SK-N-SH (cell line): ENCODE results near the gene CDC25A. TPM values are rescaled to one million over a fixed set of nuclear protein-coding genes. Genes with fewer than 3 reads are reported as not detected.

Experiments
- CTCF ChIA-PET: fragments of 300-600, 350-600 bp; formaldehyde crosslinking; extraction: SDS; loops from one replicate; lab custom pipeline; 2021; lab: Yijun Ruan, JAX
- POLR2A ChIA-PET: fragments of 350-600 bp; sonication (Branson Sonifier 250); formaldehyde crosslinking; extraction: SDS; loops from one replicate; lab custom pipeline; 2020; ENCODE audit warnings: antibody characterized with exemption, inconsistent platforms; lab: Yijun Ruan, JAX
- DNase-seq: peaks from one replicate; pipeline ENCODE4 v3.0.0; 2012
- H2AFZ ChIP-seq: fragments of 200-600 bp; sonication (generic); 2 replicates; pipeline ENCODE4 v1.8.1; 2016; ENCODE audit warnings: antibody characterized with exemption, mild to moderate bottlenecking, low read depth
- H3F3A ChIP-seq: fragments of 200-600 bp; sonication (generic); replicated peaks from 2 replicates; pipeline ENCODE3; 2016; ENCODE audit warnings: antibody characterized with exemption, mild to moderate bottlenecking; ENCODE audit not compliant: insufficient read depth
- H3K27ac ChIP-seq, 2 experiments: fragments of 200-500 bp in 1 of 2; fragments of 200-600 bp in 1 of 2; sonication (Bioruptor generic) in 1 of 2; sonication (generic), shearing (Covaris generic) in 1 of 2; 2 replicates each; pipeline versions ENCODE4 v1.5.1 to v1.6.1; 2014 to 2016; ENCODE audit warnings: low read depth in 2 of 2, inconsistent platforms in 1 of 2, low read length in 1 of 2, mild to moderate bottlenecking in 1 of 2, mixed read lengths in 1 of 2
- H3K27me3 ChIP-seq: fragments of 200-600 bp; sonication (generic), shearing (Covaris generic); 2 replicates; pipeline ENCODE4 v1.6.1; 2016; ENCODE audit warnings: mixed run types; ENCODE audit not compliant: insufficient read depth
- H3K36me3 ChIP-seq, 2 experiments: fragments of 200-500 bp in 1 of 2; fragments of 200-600 bp in 1 of 2; sonication (Bioruptor generic) in 1 of 2; sonication (generic) in 1 of 2; replicated peaks in 1 of 2; 2 replicates each; pipeline versions ENCODE3 to v1.5.1; 2014 to 2016; ENCODE audit warnings: low read length in 1 of 2, mild to moderate bottlenecking in 1 of 2; ENCODE audit not compliant: insufficient read depth in 2 of 2, control insufficient read depth in 1 of 2
- H3K4me1 ChIP-seq, 2 experiments: fragments of 200-500 bp in 1 of 2; fragments of 200-600 bp in 1 of 2; sonication (Bioruptor generic) in 1 of 2; sonication (generic), shearing (Covaris generic) in 1 of 2; 2 replicates each; pipeline versions ENCODE4 v1.5.1 to v1.6.1; 2014 to 2016; ENCODE audit warnings: low read depth in 1 of 2, low read length in 1 of 2, mixed run types in 1 of 2; ENCODE audit not compliant: insufficient read depth in 2 of 2, control insufficient read depth in 1 of 2
- H3K4me2 ChIP-seq: fragments of 200-600 bp; sonication (generic), shearing (Covaris generic); 2 replicates; pipeline ENCODE4 v1.6.1; 2017; ENCODE audit warnings: mixed run types
- H3K4me3 ChIP-seq, 2 experiments: fragments of 200-500 bp in 1 of 2; fragments of 200-600 bp in 1 of 2; sonication (Bioruptor generic) in 1 of 2; sonication (generic), shearing (Covaris generic) in 1 of 2; 2 replicates each; pipeline versions ENCODE4 v1.5.1 to v1.8.1; 2014 to 2016; ENCODE audit warnings: low read depth in 2 of 2, inconsistent platforms in 1 of 2, low read length in 1 of 2, mild to moderate bottlenecking in 1 of 2, mixed read lengths in 1 of 2, moderate library complexity in 1 of 2
- H3K79me2 ChIP-seq: fragments of 200-600 bp; sonication (generic); 2 replicates; pipeline ENCODE4 v1.8.1; 2017; ENCODE audit warnings: mild to moderate bottlenecking; ENCODE audit not compliant: insufficient read depth
- H3K9ac ChIP-seq: fragments of 200-600 bp; sonication (generic); 2 replicates; pipeline ENCODE4 v1.6.1; 2017; ENCODE audit warnings: mixed run types
- H3K9me2 ChIP-seq: fragments of 200-600 bp; sonication (generic); 2 replicates; pipeline ENCODE4 v1.6.1; 2017; ENCODE audit warnings: mixed run types
- H3K9me3 ChIP-seq: fragments of 200-600 bp; sonication (generic); 2 replicates; pipeline ENCODE4 v1.6.1; 2017; ENCODE audit warnings: mixed run types, mild to moderate bottlenecking, moderate library complexity
- H4K20me1 ChIP-seq: fragments of 200-600 bp; sonication (generic); 2 replicates; pipeline ENCODE4 v1.6.1; 2017; ENCODE audit warnings: mild to moderate bottlenecking, mixed run types; ENCODE audit not compliant: insufficient read depth
- CHD2 ChIP-seq: fragments of 150-350 bp; IDR thresholded peaks from 2 replicates; pipeline ENCODE4 v1.6.1; 2018; ENCODE audit warnings: low read length; ENCODE audit not compliant: partially characterized antibody
- CTCF ChIP-seq: fragments of 200-600 bp; sonication (generic); IDR thresholded peaks from 2 replicates; pipeline ENCODE4 v1.6.1; 2017; ENCODE audit warnings: antibody characterized with exemption, mild to moderate bottlenecking, moderate library complexity
- EP300 ChIP-seq, 2 experiments: IDR thresholded peaks; 2 replicates each; pipeline versions ENCODE4 v1.4.0 to v1.6.1; 2012; ENCODE audit warnings: borderline replicate concordance in 1 of 2, low read depth in 1 of 2, low read length in 1 of 2
- FOSL2 ChIP-seq: IDR thresholded peaks from 2 replicates; pipeline ENCODE4 v1.4.0; 2012; ENCODE audit warnings: low read depth, mild to moderate bottlenecking, moderate library complexity, borderline replicate concordance
- FOXJ3 ChIP-seq: sonication (generic); formaldehyde crosslinking; IDR thresholded peaks from 2 replicates; pipeline ENCODE4 v1.5.1; 2020; ENCODE audit warnings: mild to moderate bottlenecking, missing genetic modification reagents
- FOXM1 ChIP-seq: IDR thresholded peaks from 2 replicates; pipeline ENCODE4 v1.4.0; 2012; ENCODE audit warnings: low read depth, mild to moderate bottlenecking
- GABPA ChIP-seq: IDR thresholded peaks from 2 replicates; pipeline ENCODE4 v1.4.0; 2012; ENCODE audit warnings: low read depth, mild to moderate bottlenecking
- GATA2 ChIP-seq: sonication (generic); formaldehyde crosslinking; IDR thresholded peaks from 2 replicates; pipeline ENCODE4 v1.5.0; 2020; ENCODE audit warnings: mild to moderate bottlenecking, missing genetic modification reagents
- JUND ChIP-seq: IDR thresholded peaks from 2 replicates; pipeline ENCODE4 v1.4.0; 2012
- MEF2A ChIP-seq: IDR thresholded peaks from 2 replicates; pipeline ENCODE4 v1.4.0; 2012; ENCODE audit warnings: low read depth, borderline replicate concordance
- NFIC ChIP-seq: IDR thresholded peaks from 2 replicates; pipeline ENCODE4 v1.4.0; 2012; ENCODE audit warnings: borderline replicate concordance
- NRF1 ChIP-seq: IDR thresholded peaks from 2 replicates; pipeline ENCODE4 v1.6.1; 2012; ENCODE audit warnings: low read depth, mild to moderate bottlenecking, low read length
- PBX3 ChIP-seq: IDR thresholded peaks from 2 replicates; pipeline ENCODE4; 2012
- RCOR1 ChIP-seq: fragments of 150-350 bp; IDR thresholded peaks from 2 replicates; pipeline ENCODE4 v1.6.1; 2017; ENCODE audit warnings: antibody characterized with exemption, low read length
- RXRA ChIP-seq: IDR thresholded peaks from 2 replicates; pipeline ENCODE4 v1.4.0; 2012; ENCODE audit warnings: low read depth, mild to moderate bottlenecking, borderline replicate concordance
- SIN3A ChIP-seq: IDR thresholded peaks from 2 replicates; pipeline ENCODE4 v1.6.1; 2012; ENCODE audit warnings: low read depth, mild to moderate bottlenecking, low read length, moderate library complexity, borderline replicate concordance
- TCF12 ChIP-seq: IDR thresholded peaks from 2 replicates; pipeline ENCODE4 v1.4.0; 2012
- TEAD4 ChIP-seq: IDR thresholded peaks from 2 replicates; pipeline ENCODE4 v1.4.0; 2012; ENCODE audit warnings: mild to moderate bottlenecking, borderline replicate concordance; ENCODE audit not compliant: insufficient read depth
- USF1 ChIP-seq: IDR thresholded peaks from 2 replicates; pipeline ENCODE4 v1.4.0; 2012; ENCODE audit warnings: low read depth, borderline replicate concordance
- YY1 ChIP-seq: IDR thresholded peaks from 2 replicates; pipeline ENCODE4 v1.4.0; 2012; ENCODE audit warnings: low read depth, mild to moderate bottlenecking
- WGBS: methylation state at CpG from one replicate; pipeline ENCODE4 v1.1.6; 2017; ENCODE audit warnings: low lambda C conversion rate; 5-methylcytosine and 5-hydroxymethylcytosine counted together
- polyA plus RNA-seq, 3 experiments: library from polyadenylated mRNA; depleted of rRNA; stranded (reverse); fragments of >200 nt; gene quantifications; 2 replicates each; pipeline ENCODE4 v1.2.3, GENCODE V29; 2012
- TF ChIP-seq, protein P1 (sequence below): fragments of 150-350 bp; IDR thresholded peaks from 2 replicates; pipeline ENCODE4 v1.6.1; 2017; ENCODE audit warnings: antibody characterized with exemption, low read length, low read depth, borderline replicate concordance
- TF ChIP-seq, protein P2 (sequence below): IDR thresholded peaks from 2 replicates; pipeline ENCODE4 v1.4.0; 2012; ENCODE audit warnings: low read depth, borderline replicate concordance

The CDC25A gene
- polyA plus RNA-seq, 1 of the 3 experiments (the other 2 are of a cell fraction) = 3.3 TPM

DNA sequence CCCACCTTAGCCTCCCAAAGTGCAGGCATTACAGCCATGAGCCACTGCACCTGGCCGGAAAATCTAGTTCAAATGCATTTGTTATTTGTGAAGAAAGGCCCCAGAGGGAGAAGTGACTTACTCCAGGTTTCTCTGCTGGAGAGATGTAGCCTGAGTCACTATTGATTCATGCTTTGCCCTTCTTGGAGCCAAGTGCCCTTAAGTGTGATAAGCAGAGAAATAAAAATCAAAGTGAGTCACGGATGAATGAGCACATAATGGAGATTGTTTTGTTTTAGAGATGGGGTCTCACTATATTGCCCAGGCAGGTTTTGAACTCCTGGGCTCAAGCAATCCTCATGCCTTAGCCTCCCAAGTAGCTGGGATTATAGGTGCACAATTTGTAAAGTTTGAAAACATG lies 33.1 kb downstream of the CDC25A start:
- no peak overlapping the region for H3K9ac ChIP-seq
- no peaks in the 10 kb centered on the region for H3K9me2 ChIP-seq
- H2AFZ ChIP-seq = no peak overlapping the region
- peaks cover 26% of the 10 kb centered on the region for H3F3A ChIP-seq
- no peak overlapping the region; the same call in 1 of the 2 replicates for H3K4me2 ChIP-seq
- 29% methylated on average over 2 of the region's 2 CpGs for whole genome bisulfite sequencing
- no peak for DNase-seq
- H3K79me2 ChIP-seq = no peaks in the 10 kb centered on the region
- H3K4me3 ChIP-seq = no peak overlapping the region
- no peaks in the 10 kb centered on the region for H3K27me3 ChIP-seq
- no peaks in the 10 kb centered on the region for H4K20me1 ChIP-seq
- H3K9me3 ChIP-seq = no peaks in the 10 kb centered on the region
- no peak for TF ChIP-seq YY1
- TF ChIP-seq USF1 = no peak
- no peak for TF ChIP-seq RXRA
- TF ChIP-seq PBX3 = peak; percentile 39; the same call in 1 of the 2 replicates
- no peak for TF ChIP-seq GABPA
- no peak for TF ChIP-seq NRF1
- no peak for TF ChIP-seq MEF2A
- TF ChIP-seq FOXM1 = no peak
- no peak for TF ChIP-seq CTCF
- TF ChIP-seq SIN3A = no peak
- TF ChIP-seq, protein P1, sequence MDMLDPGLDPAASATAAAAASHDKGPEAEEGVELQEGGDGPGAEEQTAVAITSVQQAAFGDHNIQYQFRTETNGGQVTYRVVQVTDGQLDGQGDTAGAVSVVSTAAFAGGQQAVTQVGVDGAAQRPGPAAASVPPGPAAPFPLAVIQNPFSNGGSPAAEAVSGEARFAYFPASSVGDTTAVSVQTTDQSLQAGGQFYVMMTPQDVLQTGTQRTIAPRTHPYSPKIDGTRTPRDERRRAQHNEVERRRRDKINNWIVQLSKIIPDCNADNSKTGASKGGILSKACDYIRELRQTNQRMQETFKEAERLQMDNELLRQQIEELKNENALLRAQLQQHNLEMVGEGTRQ = no peak
- peak; percentile 80 for TF ChIP-seq TCF12
- peak; percentile 67; the same call in 1 of the 2 replicates for TF ChIP-seq NFIC
- TF ChIP-seq GATA2 (CRISPR knock-in tag) = no peak
- no peak for TF ChIP-seq FOXJ3
- peak; percentile 79 for TF ChIP-seq JUND
- peak in 1 of 2 experiments; percentile 12; a peak in 1 of 4 replicates for TF ChIP-seq EP300 (IDR thresholded peaks at IDR 0.05; ENCODE audit: borderline replicate concordance in 1 of 2, low read depth in 1 of 2, low read length in 1 of 2)
- peak; percentile 96 for TF ChIP-seq FOSL2
- TF ChIP-seq RCOR1 = no peak
- TF ChIP-seq TEAD4 = no peak
- TF ChIP-seq, protein P2, sequence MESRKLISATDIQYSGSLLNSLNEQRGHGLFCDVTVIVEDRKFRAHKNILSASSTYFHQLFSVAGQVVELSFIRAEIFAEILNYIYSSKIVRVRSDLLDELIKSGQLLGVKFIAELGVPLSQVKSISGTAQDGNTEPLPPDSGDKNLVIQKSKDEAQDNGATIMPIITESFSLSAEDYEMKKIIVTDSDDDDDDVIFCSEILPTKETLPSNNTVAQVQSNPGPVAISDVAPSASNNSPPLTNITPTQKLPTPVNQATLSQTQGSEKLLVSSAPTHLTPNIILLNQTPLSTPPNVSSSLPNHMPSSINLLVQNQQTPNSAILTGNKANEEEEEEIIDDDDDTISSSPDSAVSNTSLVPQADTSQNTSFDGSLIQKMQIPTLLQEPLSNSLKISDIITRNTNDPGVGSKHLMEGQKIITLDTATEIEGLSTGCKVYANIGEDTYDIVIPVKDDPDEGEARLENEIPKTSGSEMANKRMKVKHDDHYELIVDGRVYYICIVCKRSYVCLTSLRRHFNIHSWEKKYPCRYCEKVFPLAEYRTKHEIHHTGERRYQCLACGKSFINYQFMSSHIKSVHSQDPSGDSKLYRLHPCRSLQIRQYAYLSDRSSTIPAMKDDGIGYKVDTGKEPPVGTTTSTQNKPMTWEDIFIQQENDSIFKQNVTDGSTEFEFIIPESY = no peak
- TF ChIP-seq CHD2 = no peak
- H3K27ac ChIP-seq = peak overlapping the region in 1 of 2 experiments; percentile 59; a peak in 2 of 4 replicates
- H3K36me3 ChIP-seq = peaks cover 0 to 13% of the 10 kb centered on the region in 2 experiments
- ChIA-PET CTCF (interaction anchor here (1.5 kb wide), 1 partner anchor 12 kb away, joined by 7 read pairs; no protein-coding TSS in a partner anchor), POLR2A (no interaction called here)
- peaks cover 0 to 5% of the 10 kb centered on the region in 2 experiments; a peak in 2 of 4 replicates for H3K4me1 ChIP-seq
